Measurements from ENCODE around the gene SLC17A3.

The SLC17A3 gene

DNA sequence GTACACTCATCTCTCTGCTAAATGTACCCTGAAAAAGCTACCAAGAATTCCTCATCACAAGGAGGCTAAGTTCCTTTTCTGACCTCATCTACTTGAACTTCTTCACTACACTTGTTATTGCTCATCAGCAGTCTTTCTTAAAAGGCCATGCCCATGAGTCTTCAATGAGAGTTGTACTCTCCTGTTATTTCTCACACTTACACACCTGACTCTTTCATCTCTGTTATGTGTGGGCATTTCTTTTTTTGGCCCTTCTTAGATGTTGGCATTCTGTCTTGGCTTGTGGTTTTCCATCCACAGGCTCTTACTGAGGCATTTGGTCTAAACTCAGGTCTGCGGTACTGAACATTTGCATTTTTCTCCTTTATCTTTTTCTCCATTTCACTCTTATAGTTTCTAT, 31.5 kb downstream of the SLC17A3 start:
- FAIRE-seq (no peak), DNase-seq (ENCODE audit: insufficient read length, low spot score) (no peak)

DNA sequence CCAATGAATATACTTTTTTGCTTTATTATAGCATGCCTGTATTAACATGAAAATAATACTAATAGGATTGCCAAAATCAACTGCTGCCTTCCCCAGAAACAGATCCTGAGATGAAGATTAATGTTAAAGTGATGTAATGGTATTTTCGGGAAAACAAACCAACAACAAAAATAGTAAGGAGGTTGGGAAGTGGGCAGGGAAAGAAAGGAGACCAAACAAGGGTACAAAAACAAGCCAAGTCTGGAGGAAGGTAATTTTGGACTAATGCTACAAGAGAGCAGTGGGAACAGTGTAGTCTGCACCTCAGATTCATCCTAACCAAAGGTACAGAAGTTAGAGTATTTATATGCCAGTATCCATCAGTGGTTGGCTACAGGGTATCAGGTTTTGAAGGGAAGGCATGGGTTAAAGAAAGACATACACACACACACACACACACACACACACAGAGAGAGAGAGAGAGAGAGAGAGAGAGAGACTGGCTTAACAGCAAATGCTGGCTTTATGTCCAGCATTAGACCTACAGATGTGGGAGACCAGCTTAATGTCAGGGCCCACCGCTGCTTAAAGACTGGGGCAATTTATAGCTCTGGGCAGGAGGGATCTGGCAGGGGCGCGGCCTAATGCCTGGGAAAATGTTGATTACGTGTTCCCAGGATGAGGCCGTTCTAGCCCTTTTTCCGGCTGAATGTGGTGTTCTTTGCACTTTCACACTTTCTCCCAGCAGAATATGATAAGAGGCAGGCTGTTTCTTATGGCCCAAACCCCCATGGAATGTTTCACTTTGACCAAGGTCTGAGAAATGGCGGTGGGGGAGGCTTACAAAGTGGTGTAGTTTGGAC, 38.4 kb downstream of the SLC17A3 start:
- no peak for DNase-seq (ENCODE audit: insufficient read length, low spot score)

DNA sequence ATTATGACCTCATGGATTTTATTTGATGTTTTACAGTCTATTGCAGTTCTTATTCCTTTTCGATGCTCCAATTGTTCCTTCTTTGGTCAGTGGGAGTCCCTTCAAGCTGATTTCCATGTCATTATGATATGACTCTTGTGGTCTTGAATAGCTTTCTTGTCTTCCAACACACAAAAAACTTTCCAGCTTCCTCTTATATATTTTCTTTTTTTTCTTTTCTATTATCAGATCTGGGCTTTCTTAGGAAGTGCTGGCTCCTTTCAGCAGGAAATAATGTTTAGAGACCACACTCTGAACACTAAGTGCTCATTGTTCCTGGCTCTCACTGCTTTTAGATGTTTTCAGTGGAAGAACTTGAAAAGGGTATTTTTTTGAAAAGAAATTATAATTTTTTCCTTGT, 39.1 kb downstream of the SLC17A3 start:
- DNase-seq (ENCODE audit: insufficient read length, low spot score): no peak
- FAIRE-seq: no peak

More for the DNA sequence above, 38.4 kb downstream of the SLC17A3 start:
- no peak for FAIRE-seq

GRCh38 chr6:25833136-25833535, 40.9 kb downstream of the SLC17A3 start:
- DNase-seq (ENCODE audit: insufficient read length, low spot score) (no peak), FAIRE-seq (no peak)

DNA sequence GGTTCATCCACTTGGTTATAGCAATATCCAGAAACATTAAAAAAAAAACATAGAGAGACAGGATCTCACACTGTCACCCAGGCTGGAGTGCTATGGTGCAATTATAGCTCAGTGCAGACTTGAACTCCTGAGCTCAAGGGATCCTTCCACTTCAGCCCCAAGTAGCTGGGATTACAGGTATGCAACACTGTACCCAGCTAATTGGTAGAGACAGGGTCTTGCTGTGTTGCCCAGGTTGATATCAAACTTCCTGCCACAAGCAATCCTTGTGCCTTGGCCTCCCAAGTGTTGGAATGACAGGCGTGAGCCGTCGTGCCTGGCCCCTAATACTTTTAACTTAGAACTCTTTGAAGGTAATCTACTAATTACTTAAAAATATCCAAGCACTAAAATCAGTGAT, 41.4 kb downstream of the SLC17A3 start:
- no peak for FAIRE-seq
- DNase-seq (ENCODE audit: insufficient read length, low spot score): no peak

DNA sequence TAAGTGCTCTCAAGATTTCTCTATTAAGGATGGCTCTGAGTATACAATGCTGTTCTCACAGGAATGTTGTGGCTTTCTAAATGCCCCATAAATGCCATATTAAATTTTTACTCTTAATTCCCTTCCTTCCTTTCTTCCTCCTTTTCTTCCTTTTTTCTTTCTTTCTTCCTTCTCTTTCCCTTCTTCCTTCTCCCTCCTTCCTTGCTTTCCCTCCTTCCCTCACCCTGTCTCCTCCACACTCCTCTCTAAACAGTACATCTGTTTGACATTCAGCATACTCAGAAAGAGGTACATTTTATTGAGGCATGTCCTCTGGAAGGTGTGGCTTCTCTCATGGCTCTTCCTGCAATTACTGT, 41.8 kb downstream of the SLC17A3 start:
- FAIRE-seq: no peak
- no peak for DNase-seq (ENCODE audit: insufficient read length, low spot score)

DNA sequence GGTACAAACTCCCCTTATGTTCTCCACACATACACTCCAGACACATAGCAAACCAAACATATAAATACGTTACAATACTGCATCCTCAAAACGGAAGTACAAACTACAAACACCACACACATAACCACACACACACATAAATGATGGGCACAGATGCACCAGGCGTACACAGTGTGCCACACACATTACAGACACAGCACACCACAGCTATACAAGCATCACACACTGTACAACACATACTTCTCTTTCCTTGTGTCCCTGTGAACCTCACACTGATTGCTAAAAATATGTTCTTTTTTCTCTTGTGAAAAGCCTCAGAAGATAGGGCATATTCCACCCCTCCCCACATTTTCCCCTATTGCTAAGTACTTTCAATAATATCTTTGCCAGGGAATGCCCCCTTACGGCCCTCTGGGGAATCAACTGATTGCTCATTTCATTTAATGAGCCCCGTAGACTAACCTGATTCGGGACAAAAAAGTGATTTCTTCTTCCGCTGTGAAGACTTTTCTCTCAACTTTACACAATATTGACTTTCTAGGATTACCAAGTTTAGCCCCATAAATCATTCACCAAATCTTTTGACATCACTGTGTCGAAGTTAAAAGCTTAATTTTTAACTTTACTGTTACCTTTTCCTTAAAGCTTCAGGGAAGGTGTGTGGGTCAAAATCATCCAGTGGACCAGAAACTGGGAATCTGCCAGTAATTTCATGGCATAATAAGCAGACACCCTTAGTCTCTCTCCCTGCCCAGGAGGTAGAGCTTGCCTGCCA, 42.3 kb downstream of the SLC17A3 start, which contains the start of gene SLC17A1:
SLC17A1 (minus strand) TSS at position 521 of the 775 bp plus-strand sequence. CDS start 1,495 bp downstream, outside the sequence.
- no peak for DNase-seq (ENCODE audit: insufficient read length, low spot score)
- FAIRE-seq: no peak

DNA sequence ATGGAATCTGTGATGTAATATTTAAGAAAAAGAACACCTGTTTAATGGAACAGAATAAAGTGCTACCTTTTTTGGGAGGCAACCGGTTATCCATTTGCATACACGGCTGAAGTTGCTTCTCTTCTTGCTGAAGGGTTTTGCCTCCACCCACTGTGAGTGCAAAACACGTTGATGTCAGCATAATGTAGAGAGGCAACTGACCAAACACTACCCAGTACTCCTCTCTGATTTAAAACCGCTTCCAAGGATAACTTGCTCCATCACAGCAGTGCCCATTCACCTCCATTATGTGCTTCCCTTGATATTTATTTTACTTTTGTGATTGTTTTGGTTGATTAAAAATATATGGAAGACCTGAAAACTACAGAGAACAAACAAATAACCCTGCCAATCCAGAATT, 43.6 kb downstream of the SLC17A3 start:
- DNase-seq (ENCODE audit: insufficient read length, low spot score) (no peak), FAIRE-seq (no peak)

- FAIRE-seq: no peak
These were observed 44.7 kb downstream of the SLC17A3 start for GRCh38 chr6:25829375-25829774.

GRCh38 chr6:25821341-25821740, 52.7 kb downstream of the SLC17A3 start:
- no peak for DNase-seq (ENCODE audit: insufficient read length, low spot score)
- no peak for FAIRE-seq

More at GRCh38 chr6:25829375-25829774, 44.7 kb downstream of the SLC17A3 start:
- DNase-seq (ENCODE audit: insufficient read length, low spot score): no peak

GRCh38 chr6:25816252-25816651, 57.8 kb downstream of the SLC17A3 start:
- FAIRE-seq (no peak), DNase-seq (ENCODE audit: insufficient read length, low spot score) (no peak)

GRCh38 chr6:25815194-25815593, 58.8 kb downstream of the SLC17A3 start:
- no peak for FAIRE-seq
- no peak for DNase-seq (ENCODE audit: insufficient read length, low spot score)

DNA sequence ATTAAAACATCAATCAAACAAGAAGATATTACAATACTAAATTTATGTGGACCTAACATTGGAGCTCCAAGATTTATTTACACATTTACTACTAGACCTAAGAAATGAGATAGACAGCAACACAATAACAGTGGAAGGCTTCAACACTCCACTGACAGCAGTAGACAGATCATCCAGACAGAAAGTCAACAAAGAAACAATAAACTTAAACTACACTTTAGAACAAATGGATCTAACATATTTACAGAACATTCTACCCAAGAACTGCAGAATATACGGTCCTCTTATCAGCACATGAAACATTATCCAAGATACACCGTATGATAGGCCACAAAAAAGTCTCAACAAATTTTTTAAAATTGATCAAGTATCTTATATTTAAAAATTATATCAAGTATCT, 69.2 kb downstream of the SLC17A3 start:
- no peak for DNase-seq (ENCODE audit: insufficient read length, low spot score)
- no peak for FAIRE-seq

GRCh38 chr6:25801436-25801835, 72.6 kb downstream of the SLC17A3 start:
- DNase-seq (ENCODE audit: insufficient read length, low spot score): no peak
- no peak for FAIRE-seq
